ES-I3 (cell line): Measurements from ENCODE around the gene NALF2.

Experiments used
- H3K36me3 ChIP-seq: 2 replicates; pipeline ENCODE4 v1.6.1; 2013; ENCODE audit warnings: mild to moderate bottlenecking, low read length, control low read depth, moderate library complexity; ENCODE audit not compliant: insufficient read depth
- H3K4me1 ChIP-seq: 2 replicates; pipeline ENCODE4 v1.6.1; 2013; ENCODE audit warnings: mild to moderate bottlenecking, control low read depth, low read length; ENCODE audit not compliant: insufficient read depth
- H3K9ac ChIP-seq: 2 replicates; pipeline ENCODE4 v1.6.1; 2013; ENCODE audit warnings: low read depth, mild to moderate bottlenecking, low read length, moderate library complexity
- H3K9me3 ChIP-seq: 2 replicates; pipeline ENCODE4 v1.6.1; 2013; ENCODE audit warnings: mild to moderate bottlenecking, low read length, moderate library complexity; ENCODE audit not compliant: control insufficient read depth, insufficient read depth

The NALF2 gene

DNA sequence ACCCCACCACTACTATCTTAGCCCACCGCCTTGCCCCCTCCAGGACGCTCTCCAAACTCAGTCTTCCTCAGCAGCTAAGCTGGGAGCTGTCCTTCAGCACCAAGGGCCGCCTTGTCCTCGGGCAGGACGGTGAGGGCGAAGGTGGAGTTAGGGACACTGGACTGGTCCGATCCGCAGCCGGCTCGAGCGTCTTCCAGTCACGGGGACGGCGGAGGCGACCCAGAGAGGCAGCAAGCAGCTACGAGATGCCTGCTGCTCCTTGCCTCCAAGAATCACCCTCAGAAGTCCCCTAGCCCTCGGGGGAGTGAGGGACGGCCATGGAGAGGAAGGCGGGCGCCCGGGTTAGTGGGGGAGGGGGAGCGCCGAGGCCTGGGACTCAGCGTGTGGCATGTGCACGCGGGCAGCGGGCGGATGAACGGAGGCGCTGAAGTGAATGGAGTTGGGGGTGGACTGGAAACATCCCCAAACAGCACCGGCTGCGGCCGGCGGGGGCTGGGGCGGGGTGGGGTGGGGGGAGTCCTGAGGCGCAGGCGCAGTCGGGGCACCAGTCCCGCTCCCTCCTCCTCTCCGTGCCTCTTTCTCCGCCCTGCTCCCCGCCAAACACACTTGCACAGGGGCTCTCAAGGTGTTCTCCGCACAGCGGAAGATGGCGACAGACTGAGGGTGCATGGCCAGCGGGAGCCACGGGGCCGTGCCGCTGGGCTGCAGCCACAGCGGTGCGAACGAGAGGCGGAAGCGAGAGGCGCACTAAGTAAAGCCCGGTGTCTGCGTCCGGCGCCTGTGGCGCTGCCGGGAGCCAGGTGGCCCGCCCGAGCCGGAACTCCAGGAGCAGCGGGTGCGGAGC lies at the start of gene NALF2:
TSS of gene NALF2 (plus strand) at position 545 of the 844 bp plus-strand sequence. CDS start 957 bp downstream, outside the sequence.
- Histone ChIP-seq H3K9ac (peak within 1 kb of the TSS; percentile 89), H3K9me3 (no peaks in the 10 kb centered on the region), H3K4me1 (peaks cover 17% of the 10 kb centered on the region; the same call in 1 of the 2 replicates), H3K36me3 (no peaks in the 10 kb centered on the region)

DNA sequence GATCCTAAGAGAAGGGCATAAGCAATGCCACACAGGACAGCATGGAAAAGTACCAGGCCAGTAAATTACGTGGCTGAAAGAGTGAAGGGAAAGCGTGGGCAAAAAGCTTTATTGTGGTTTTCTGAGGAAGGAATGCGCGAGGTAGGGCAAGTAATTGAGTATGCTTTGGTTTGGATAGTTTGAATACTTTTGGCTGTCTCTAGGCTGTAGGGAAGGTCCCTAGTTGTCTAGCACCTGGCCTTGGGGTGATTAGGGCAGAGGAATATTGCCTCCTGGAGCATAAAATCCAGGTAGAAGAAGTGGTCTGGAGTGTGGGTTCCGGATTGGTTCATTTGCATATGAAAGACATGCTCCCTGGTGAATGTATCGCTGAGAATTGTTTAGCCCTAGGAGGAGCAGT lies 46.4 kb upstream of the NALF2 start:
- no peaks in the 10 kb centered on the region for H3K9me3 ChIP-seq
- H3K36me3 ChIP-seq = no peaks in the 10 kb centered on the region
- H3K9ac ChIP-seq = no peak overlapping the region
- H3K4me1 ChIP-seq = no peaks in the 10 kb centered on the region

DNA sequence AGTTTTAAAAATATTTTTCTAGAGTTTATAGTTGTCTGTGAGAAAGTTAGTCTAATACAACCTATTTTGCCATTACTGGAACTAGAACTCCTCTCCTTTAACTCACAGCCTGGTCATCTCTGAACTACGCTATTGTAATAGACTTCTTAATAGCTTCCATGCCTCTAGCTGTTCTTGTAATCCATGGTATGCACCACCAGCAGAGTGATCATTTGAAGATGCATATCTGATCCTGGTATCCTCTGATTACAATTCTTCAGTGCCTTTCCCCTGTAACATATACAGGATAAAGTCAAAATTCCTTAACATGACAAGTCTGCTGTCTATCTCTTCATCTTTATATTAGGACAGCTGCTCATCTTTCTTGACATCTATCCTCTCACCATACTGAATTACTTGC lies 37.6 kb upstream of the NALF2 start:
- H3K36me3 ChIP-seq = no peaks in the 10 kb centered on the region
- no peak overlapping the region for H3K9ac ChIP-seq
- no peaks in the 10 kb centered on the region for H3K4me1 ChIP-seq
- no peaks in the 10 kb centered on the region for H3K9me3 ChIP-seq

DNA sequence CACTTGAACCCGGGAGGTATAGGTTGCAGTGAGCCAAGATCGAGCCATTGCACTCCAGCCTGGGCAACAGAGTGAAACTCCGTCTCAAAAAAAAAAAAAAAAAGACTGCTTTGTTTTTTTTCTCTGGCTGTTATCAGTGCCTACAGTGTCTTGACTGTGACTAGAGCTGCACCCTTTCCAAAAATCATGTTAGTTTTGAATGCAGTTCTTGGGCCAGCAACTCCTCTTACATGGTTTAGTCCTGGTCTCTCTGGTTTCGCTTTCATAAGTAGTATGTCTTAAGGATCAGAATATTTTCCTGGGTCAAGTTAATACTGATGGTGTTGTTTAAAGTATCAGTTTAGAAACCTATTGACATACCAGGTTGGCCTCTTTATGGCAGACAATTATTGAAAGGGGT lies 34.2 kb upstream of the NALF2 start:
- Histone ChIP-seq H3K4me1 (no peaks in the 10 kb centered on the region), H3K9ac (no peak overlapping the region), H3K9me3 (no peaks in the 10 kb centered on the region), H3K36me3 (no peaks in the 10 kb centered on the region)

DNA sequence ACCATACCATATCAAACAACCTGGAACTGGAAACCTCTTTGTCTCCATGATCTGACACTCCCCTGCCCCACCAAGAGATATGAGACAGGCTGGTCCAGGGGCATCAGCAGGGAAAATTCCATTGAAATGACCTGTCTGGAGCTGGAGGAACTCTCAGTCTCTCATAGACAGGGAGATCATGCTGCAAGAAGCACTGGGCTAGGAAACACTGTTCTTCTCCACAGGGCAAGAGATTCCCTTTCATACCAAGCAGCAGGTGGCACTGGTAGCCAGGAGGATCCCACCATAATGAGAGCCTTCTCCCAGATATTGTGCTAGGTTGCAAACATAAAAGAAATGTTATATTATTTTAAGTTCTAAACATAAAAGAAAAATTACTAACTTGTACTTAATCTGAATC lies 14.5 kb upstream of the NALF2 start:
- Histone ChIP-seq H3K9ac (no peak overlapping the region), H3K36me3 (no peaks in the 10 kb centered on the region), H3K9me3 (no peaks in the 10 kb centered on the region), H3K4me1 (0 out of 2 replicates have a peak, but pooled peaks cover 7% of the 10 kb centered on the region)

DNA sequence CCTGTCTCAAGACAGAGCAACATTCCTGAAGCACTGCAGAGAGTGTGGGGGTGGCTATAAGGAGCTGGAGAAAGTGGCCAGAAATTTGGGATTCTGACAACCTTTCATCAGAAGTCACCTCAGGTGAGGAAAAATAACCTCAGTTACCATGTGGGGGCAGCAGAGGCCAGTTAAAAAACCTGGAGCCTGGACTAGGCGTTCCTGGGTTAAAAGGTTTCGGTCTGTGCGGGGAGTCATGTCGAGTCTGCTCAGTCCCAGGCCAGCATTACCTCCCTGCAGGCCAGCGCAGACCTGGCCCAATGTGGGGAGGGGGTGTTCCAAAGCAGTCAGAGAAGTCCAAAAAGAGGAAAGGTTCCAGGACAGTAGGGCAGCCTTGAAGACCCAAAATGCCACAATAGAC lies 10.9 kb upstream of the NALF2 start:
- H3K9ac ChIP-seq = no peak overlapping the region
- H3K36me3 ChIP-seq = no peaks in the 10 kb centered on the region
- H3K9me3 ChIP-seq = no peaks in the 10 kb centered on the region
- H3K4me1 ChIP-seq = peaks cover 13% of the 10 kb centered on the region; the same call in 1 of the 2 replicates

DNA sequence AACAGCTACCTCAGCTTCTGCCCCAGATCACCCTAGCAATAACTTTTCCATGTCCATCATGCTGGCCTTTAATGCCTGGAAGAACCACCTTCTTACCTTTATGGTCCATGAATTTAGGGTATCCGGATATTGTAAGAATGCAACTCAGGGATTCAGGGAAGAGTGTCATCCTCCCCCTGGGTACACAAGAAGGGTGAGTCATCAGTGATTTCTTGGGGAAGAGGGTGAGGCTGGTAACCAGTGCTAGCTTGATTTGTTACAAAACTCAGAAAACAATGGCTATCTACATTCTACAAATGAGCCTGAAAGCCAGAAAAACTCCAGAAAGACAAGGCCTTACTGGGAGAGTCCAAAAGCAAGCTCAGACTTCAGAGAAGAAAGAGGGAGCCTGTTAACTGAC lies 10.4 kb upstream of the NALF2 start:
- H3K36me3 ChIP-seq = no peaks in the 10 kb centered on the region
- no peaks in the 10 kb centered on the region for H3K9me3 ChIP-seq
- peaks cover 13% of the 10 kb centered on the region; the same call in 1 of the 2 replicates for H3K4me1 ChIP-seq
- H3K9ac ChIP-seq = no peak overlapping the region

DNA sequence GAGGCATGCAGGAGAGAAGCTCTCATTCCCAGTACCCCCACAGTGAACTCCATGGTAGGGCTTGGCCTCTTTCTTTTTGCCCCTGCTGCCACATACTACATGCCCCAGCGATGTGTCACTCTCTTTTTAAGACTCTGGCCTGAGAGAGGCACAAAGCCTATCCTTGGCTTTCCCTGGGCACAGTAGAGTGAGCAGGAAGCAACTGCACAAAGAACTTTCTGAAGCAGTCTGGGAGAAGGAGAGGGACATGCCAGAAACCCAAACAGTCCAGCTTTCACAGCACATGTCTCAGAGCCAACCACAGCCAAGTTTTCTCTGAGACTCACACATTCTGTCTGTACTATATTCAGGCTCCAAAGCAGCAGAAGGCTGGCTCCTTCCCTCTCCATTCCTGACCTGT lies 7.9 kb upstream of the NALF2 start:
- Histone ChIP-seq H3K36me3 (no peaks in the 10 kb centered on the region), H3K9me3 (no peaks in the 10 kb centered on the region), H3K9ac (no peak overlapping the region), H3K4me1 (peaks cover 13% of the 10 kb centered on the region; the same call in 1 of the 2 replicates)

DNA sequence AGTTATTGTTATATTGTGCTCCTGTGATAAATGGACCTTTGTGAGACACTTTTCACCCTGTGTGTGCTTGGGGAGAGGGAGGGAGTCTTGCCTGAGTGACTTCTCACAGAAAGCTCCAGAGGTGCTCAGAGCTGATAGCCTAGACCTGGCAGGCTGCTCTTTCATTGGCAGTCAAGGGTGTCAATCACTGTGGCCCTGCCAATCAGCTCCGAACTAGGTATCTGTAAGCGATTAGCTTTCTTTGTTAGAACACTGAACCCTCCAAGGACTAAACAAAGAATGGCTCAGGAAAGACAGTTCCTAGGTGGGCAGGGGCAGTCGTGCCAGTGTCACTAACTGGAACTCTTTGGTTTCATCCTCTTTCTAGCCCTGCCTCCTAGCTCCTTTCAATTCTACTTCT lies 2.7 kb upstream of the NALF2 start:
- Histone ChIP-seq H3K36me3 (no peaks in the 10 kb centered on the region), H3K9me3 (no peaks in the 10 kb centered on the region), H3K9ac (no peak overlapping the region; the same call in 1 of the 2 replicates), H3K4me1 (peaks cover 8% of the 10 kb centered on the region; the same call in 1 of the 2 replicates)

DNA sequence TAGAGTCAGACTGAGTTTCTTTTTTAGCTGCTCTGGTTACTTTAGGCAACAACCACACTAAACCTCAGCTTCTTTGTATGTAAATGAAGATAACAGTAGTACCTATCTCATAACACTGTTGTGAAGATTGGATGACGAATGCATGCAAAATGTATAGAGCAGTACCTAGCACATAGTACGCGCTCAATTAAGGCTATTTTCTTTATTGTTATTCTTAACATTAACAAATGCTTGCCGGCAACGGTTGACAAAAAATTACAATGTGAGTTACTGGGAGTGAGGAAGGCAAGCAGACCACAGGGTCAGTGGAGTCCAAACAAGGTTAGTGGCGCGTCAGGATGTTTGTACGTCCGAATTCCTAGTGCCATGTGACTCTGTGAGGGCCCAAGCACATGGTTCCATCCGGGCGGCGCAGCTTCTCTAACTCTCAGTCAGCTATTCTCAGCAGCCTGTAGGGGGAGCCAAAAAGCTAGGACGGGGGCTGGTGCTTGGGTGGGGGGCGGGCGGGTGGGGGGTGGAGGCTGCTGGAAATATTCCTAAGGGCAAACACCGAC lies 821 bp upstream of the NALF2 start:
- Histone ChIP-seq H3K4me1 (peaks cover 17% of the 10 kb centered on the region; the same call in 1 of the 2 replicates), H3K9ac (peak overlapping the region; percentile 89; the same call in 1 of the 2 replicates), H3K9me3 (no peaks in the 10 kb centered on the region), H3K36me3 (no peaks in the 10 kb centered on the region)

DNA sequence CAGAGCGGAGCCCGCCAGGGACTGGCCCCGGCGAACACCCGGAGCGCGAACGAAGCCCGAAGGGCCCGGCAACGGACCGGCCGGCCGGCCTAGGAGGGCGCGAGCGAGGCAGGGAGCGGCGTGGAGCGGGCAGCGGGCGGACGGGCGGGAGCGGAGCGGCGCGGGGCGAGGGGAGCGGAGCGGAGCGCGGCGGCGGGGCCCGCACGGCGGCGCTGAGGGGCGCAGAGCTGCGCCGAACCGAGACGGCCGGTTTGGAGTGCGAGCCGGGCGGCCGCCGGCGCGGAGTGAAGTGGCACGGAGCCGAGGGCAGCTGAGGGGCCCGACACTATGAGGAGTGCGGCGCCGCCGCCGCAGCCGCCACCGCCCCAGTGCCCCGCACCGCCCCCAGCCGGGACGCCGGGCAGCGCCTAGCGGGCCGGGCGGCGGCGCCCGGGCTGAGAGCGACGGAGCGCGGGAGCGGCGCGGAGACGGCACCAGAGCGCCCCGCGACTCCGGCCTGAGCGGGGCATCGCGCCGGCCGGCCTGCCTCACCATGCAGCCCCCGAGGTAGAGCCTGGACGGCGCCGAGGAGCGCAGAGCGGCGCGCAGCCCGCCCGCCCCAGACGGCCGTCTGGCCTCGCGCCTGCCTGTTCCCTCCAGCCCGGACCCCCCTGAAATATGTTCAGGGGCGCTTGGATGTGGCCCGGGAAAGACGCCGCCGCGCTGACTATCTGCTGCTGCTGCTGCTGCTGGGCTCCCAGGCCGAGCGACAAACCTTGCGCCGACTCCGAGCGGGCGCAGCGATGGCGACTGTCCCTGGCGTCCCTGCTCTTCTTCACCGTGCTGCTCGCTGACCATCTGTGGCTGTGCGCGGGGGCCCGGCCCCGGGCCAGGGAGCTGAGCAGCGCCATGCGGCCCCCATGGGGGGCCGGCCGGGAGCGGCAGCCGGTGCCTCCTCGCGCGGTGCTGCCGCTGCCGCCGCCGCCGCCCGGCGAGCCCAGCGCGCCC lies 793 bp downstream of the NALF2 start:
- Histone ChIP-seq H3K36me3 (no peaks in the 10 kb centered on the region), H3K9me3 (no peaks in the 10 kb centered on the region), H3K9ac (peak overlapping the region; percentile 89), H3K4me1 (peaks cover 17% of the 10 kb centered on the region; the same call in 1 of the 2 replicates)

DNA sequence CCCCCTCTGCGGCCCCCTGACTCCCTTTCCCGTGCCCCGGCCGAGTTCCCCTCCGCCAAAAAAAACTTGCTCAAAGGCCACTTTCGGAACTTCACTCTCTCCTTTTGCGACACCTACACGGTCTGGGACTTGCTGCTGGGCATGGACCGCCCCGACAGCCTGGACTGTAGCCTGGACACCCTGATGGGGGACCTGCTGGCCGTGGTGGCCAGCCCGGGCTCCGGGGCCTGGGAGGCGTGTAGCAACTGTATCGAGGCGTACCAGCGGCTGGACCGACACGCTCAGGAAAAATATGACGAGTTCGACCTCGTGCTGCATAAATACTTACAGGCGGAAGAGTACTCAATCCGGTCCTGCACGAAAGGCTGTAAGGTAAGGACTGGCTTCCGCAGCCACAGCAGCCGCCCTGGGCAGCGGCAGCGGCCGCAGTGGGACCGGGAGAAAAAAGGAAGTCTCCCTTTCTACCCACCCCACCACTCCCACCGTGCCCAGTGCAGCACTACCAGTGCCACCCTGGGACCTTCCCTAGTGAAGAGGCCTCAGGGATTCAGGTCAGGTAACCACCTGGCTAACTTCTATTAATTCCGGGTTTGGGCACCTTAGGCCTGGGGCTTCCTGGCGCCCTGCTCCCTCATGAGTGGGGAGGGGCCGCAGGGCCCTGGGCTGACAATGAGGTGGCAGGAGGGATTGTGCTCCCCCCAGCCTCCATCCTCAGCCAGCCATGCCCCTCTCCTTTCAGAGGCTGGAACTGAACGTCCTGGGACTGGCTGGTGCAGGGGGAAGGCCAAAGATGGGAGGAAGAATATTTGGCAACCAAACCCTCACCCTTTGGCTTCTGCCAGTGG lies 1.9 kb downstream of the NALF2 start:
- peaks cover 17% of the 10 kb centered on the region; the same call in 1 of the 2 replicates for H3K4me1 ChIP-seq
- no peaks in the 10 kb centered on the region for H3K36me3 ChIP-seq
- H3K9me3 ChIP-seq = no peaks in the 10 kb centered on the region
- peak overlapping the region; percentile 89; the same call in 1 of the 2 replicates for H3K9ac ChIP-seq
